ENCODE results near the gene PSD4. TPM values are rescaled to one million over a fixed set of nuclear protein-coding genes. Genes with fewer than 3 reads are reported as not detected.

The PSD4 gene
- total RNA-seq, 1 experiment from 2014 or later, result 1.0 TPM

DNA sequence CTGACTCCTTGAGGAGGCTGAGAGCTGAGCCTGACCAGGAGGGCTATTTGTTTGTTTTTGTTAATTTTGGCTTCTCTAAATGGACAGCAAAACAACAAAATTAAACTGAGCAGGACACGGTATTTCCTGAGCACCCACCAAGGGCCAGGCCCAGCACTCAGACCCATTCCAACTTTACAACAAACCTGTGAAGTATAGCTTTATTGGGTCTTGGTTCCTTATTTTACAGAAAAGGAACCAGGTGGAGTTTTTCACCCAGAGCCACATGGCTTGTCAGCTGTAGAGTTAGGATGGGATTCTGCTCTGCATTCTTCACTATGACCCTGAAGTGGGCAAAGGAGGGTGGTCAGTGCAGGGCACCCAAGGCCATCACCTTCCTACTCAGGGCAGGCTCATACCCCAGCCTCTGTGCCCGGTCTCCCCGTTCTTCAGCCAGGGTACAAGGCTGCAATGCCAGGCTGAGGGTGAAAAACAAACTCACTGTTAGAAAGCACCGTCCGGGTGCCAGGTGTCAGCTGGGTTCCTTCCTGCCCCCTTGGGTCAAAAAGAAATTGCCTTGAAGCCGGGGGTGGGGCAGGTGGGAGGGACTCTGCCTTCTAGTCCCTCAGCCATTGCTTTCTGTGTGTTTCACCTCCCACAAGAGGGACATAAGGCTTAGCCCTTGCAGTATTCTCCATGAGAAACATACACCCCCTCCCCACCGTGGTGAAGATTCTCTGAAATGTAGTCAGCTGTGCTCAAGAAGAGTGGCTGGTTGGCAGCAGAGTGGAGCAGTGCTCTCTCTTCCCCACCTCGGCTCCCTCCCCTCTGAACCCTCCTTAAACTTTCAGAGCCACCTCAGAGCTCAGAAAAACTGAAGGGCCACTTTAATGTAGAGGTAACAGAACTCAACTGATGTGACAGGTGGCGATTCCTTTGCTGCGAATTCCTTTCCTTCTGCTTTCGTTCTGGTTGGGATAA is 2.2 kb downstream of the PSD4 start:
- Histone ChIP-seq H3T11ph (ENCODE audit: low read length) (no peak overlapping the region), H3K56ac (ENCODE audit: insufficient read length, low read depth, low read length) (no peak overlapping the region), H2AK5ac (ENCODE audit: insufficient read length, low read length) (no peak overlapping the region), H4K5ac (ENCODE audit: insufficient read length, low read depth, low read length) (no peak overlapping the region), H4K20me1 (ENCODE audit: control insufficient read depth, insufficient read depth, insufficient read length) (no peaks in the 10 kb centered on the region), H3K27me3 (ENCODE audit: insufficient read depth, low read length) (no peaks in the 10 kb centered on the region), H4K8ac (replicated peaks; ENCODE audit: insufficient read length, low read depth, low read length) (no peak overlapping the region), H2AFZ (ENCODE audit: low read length) (no peak overlapping the region), H2BK12ac (ENCODE audit: insufficient read length, low read depth, low read length) (no peak overlapping the region), H3K9ac (ENCODE audit: extremely low read depth, insufficient read length, low read length) (no peak overlapping the region), H3K18ac (ENCODE audit: insufficient read length, low read depth, low read length) (no peak overlapping the region), H3K23ac (ENCODE audit: insufficient read length, low read depth, low read length) (no peak overlapping the region), H4K91ac (ENCODE audit: insufficient read length, low read depth, low read length) (no peak overlapping the region), H2BK120ac (ENCODE audit: low read depth, low read length, poor library complexity, severe bottlenecking) (no peak overlapping the region), H3K27ac (ENCODE audit: insufficient read length, low read depth, low read length) (no peak overlapping the region), H3K9me3 (ENCODE audit: control insufficient read depth, low read depth, low read length) (no peaks in the 10 kb centered on the region), H3K4me2 (ENCODE audit: insufficient read depth, insufficient read length, low read length) (no peak overlapping the region), H2BK15ac (ENCODE audit: low read depth, low read length) (no peak overlapping the region), H2BK20ac (ENCODE audit: low read depth, low read length, poor library complexity, severe bottlenecking) (no peak overlapping the region), H3K14ac (ENCODE audit: insufficient read depth, low read length) (no peak overlapping the region), H2BK5ac (ENCODE audit: insufficient read length, low read length) (no peak overlapping the region), H3K23me2 (ENCODE audit: insufficient read length, low read depth, low read length, poor library complexity, severe bottlenecking) (no peaks in the 10 kb centered on the region), H3K79me2 (ENCODE audit: insufficient read depth, low read length) (no peaks in the 10 kb centered on the region), H3K4ac (ENCODE audit: low read depth, low read length) (no peak overlapping the region), H3K79me1 (ENCODE audit: insufficient read depth, low read depth, low read length, poor library complexity, severe bottlenecking) (no peaks in the 10 kb centered on the region), H3K4me1 (ENCODE audit: insufficient read depth, low read length) (no peaks in the 10 kb centered on the region; the same call in 1 of the 2 replicates)
- no peaks in the 10 kb centered on the region; a peak in 2 of 7 replicates for H3K36me3 Mint-ChIP-seq (ENCODE audit: insufficient read depth in 1 of 3, low read depth in 3 of 3)
- no CpG with 5 or more reads among the region's 11 CpGs for WGBS (ENCODE audit: extremely low coverage, insufficient read length, low lambda C conversion rate)
- peaks cover 5% of the 10 kb centered on the region for H3K27me3 Mint-ChIP-seq (ENCODE audit: low read depth)
- peaks cover 26 to 30% of the 10 kb centered on the region in 2 experiments for H3K4me1 Mint-ChIP-seq
- DNase-seq, result no peak
- TF ChIP-seq, protein P1, sequence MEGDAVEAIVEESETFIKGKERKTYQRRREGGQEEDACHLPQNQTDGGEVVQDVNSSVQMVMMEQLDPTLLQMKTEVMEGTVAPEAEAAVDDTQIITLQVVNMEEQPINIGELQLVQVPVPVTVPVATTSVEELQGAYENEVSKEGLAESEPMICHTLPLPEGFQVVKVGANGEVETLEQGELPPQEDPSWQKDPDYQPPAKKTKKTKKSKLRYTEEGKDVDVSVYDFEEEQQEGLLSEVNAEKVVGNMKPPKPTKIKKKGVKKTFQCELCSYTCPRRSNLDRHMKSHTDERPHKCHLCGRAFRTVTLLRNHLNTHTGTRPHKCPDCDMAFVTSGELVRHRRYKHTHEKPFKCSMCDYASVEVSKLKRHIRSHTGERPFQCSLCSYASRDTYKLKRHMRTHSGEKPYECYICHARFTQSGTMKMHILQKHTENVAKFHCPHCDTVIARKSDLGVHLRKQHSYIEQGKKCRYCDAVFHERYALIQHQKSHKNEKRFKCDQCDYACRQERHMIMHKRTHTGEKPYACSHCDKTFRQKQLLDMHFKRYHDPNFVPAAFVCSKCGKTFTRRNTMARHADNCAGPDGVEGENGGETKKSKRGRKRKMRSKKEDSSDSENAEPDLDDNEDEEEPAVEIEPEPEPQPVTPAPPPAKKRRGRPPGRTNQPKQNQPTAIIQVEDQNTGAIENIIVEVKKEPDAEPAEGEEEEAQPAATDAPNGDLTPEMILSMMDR (conservative IDR thresholded peaks at IDR 0.05), result no peak
- no peaks in the 10 kb centered on the region for H3K9me3 Mint-ChIP-seq
- H3K4me3 Mint-ChIP-seq, result no peak overlapping the region
- no peak overlapping the region for H3K27ac Mint-ChIP-seq
